HCT116 (cell line): ENCODE data around the gene TBC1D14.

ENCODE experiments used
- ELF1 ChIP-seq: IDR thresholded peaks from 2 replicates; pipeline ENCODE4 v1.6.1; 2012; ENCODE audit warnings: low read depth, borderline replicate concordance
- POLR2AphosphoS5 ChIP-seq: IDR thresholded peaks from 2 replicates; pipeline ENCODE4 v1.6.1; 2011; ENCODE audit warnings: mild to moderate bottlenecking, low read depth, low read length, moderate library complexity
- ZFX ChIP-seq: fragments of 450-650 bp; IDR thresholded peaks from 2 replicates; pipeline ENCODE4 v1.6.1; 2017
- TF ChIP-seq, protein P1 (sequence below), 3 experiments: fragments of 200-600 bp in 1 of 3; sonication (generic) in 1 of 3; IDR thresholded peaks in 2 of 3; conservative IDR thresholded peaks in 1 of 3; 2 replicates each; pipeline ENCODE4 v1.5.1; 2012 to 2017; ENCODE audit warnings: low read depth in 2 of 3, low read length in 2 of 3, antibody characterized with exemption in 1 of 3, borderline replicate concordance in 1 of 3, control low read depth in 1 of 3, mild to moderate bottlenecking in 1 of 3, mixed read lengths in 1 of 3, mixed run types in 1 of 3, moderate library complexity in 1 of 3; ENCODE audit not compliant: insufficient read depth in 1 of 3
- TF ChIP-seq, protein P2 (sequence below): IDR thresholded peaks from 2 replicates; pipeline ENCODE4 v1.6.1; 2012

DNA sequence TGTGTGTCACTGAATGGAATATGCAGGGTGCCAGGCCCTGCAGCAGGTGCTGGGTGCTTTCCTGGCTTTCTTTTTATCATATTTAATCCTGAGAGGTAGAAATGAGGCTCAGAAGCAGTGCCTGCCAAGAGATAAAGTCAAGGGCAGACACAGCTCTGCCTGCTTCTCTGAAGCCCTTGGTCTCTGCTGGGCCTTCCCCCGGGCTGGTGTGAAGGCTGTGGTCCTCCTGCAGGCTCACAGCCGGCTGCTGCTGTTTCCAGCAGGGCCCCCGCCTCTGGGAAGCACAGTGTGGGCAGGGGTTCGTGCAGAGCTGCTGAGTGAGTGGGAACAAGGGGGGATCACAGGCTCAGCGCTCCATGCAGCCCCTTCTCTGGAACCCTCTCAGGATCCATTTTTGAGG is 49.6 kb downstream of the TBC1D14 start:
- TF ChIP-seq, protein P1, sequence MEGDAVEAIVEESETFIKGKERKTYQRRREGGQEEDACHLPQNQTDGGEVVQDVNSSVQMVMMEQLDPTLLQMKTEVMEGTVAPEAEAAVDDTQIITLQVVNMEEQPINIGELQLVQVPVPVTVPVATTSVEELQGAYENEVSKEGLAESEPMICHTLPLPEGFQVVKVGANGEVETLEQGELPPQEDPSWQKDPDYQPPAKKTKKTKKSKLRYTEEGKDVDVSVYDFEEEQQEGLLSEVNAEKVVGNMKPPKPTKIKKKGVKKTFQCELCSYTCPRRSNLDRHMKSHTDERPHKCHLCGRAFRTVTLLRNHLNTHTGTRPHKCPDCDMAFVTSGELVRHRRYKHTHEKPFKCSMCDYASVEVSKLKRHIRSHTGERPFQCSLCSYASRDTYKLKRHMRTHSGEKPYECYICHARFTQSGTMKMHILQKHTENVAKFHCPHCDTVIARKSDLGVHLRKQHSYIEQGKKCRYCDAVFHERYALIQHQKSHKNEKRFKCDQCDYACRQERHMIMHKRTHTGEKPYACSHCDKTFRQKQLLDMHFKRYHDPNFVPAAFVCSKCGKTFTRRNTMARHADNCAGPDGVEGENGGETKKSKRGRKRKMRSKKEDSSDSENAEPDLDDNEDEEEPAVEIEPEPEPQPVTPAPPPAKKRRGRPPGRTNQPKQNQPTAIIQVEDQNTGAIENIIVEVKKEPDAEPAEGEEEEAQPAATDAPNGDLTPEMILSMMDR (IDR thresholded peaks at IDR 0.05 in 2 of 3, conservative IDR thresholded peaks at IDR 0.05 in 1 of 3; ENCODE audit: borderline replicate concordance in 1 of 3, insufficient read depth in 1 of 3, low read depth in 2 of 3, low read length in 2 of 3), result no peak
- TF ChIP-seq, protein P2, sequence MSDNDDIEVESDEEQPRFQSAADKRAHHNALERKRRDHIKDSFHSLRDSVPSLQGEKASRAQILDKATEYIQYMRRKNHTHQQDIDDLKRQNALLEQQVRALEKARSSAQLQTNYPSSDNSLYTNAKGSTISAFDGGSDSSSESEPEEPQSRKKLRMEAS, result no peak
- TF ChIP-seq ELF1, result no peak
- no peak for TF ChIP-seq ZFX
- no peak for TF ChIP-seq POLR2AphosphoS5
